OCI-M1 (cell line): ENCODE measurements around the gene UGGT2.
"Not testable (repeated sequence)": the region's sequence is repeated elsewhere in the genome, so short reads cannot be mapped to it uniquely, and the experiment has no call there.

Experiments
- DNase-seq: peaks from one replicate; lab custom pipeline; 2025; lab: John Stamatoyannopoulos, UW

UGGT2 gene

GRCh38 chr13:95793018-95793555 is 260.1 kb downstream of the UGGT2 start:
- DNase-seq: no peak

DNA sequence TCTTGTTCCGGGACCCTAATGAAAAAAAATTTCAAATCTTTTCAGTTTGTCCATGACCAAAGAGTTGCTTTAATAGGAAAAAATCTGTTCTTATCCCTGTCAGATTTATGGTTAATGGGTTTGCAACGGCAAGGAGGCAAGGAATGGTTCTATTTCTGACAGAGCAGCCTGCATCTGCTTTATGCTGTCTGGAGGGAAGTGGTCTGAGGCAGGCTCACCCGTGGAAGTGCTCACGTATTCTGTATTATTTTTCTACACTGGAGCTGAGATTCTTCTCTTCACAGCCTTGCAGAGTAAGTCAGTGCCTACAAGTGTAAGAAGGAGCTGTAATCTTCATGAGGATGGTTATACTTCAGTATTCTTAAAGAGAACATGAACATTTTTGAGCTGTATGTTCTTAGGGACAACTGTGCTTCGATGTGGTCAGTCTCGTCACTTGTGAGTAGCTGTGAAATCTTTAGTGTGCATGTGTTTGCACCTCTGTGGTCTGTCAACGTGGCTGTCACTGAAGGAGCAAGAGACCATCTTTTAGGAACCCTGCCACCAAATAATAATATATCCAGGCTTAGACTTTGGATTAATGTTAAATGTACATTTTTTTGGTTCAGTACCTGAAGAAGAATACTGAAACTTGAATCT is 262.0 kb downstream of the UGGT2 start:
- no peak for DNase-seq

DNA sequence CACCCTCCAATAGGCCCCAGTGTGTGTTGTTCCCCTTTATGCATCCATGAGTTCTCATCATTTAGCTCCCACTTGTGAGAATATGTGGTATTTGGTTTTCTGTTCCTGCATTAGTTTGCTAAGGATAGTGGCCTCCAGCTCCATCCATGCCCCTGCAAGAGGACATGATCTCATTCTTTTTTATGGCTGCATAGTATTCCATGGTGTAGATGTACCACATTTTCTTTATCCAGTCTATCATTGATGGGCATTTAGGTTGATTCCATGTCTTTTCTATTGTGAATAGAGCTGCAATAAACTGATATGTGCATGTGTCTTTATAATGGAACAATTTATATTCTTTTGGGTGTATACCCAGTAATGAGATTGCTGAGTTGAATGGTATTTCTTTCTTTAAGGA is 263.9 kb downstream of the UGGT2 start:
- not testable (repeated sequence) for DNase-seq

DNA sequence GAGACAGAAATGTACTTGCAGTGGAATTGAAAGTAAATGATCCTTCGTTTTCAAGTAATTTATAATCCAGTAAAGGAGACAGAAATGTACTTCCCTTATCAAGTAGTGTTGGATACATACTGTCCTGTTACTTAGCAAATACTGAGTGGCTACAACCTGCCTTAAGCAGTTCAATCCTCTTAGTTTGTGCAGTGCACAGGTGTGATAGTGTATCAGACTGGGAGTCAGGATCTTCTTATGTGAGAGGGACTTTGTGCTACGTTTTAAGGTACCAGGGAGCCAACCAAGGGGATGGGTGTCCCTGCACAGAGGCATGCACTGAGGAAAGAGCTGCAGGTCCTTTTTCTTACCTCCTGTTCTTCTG is 265.1 kb downstream of the UGGT2 start:
- DNase-seq: no peak

DNA sequence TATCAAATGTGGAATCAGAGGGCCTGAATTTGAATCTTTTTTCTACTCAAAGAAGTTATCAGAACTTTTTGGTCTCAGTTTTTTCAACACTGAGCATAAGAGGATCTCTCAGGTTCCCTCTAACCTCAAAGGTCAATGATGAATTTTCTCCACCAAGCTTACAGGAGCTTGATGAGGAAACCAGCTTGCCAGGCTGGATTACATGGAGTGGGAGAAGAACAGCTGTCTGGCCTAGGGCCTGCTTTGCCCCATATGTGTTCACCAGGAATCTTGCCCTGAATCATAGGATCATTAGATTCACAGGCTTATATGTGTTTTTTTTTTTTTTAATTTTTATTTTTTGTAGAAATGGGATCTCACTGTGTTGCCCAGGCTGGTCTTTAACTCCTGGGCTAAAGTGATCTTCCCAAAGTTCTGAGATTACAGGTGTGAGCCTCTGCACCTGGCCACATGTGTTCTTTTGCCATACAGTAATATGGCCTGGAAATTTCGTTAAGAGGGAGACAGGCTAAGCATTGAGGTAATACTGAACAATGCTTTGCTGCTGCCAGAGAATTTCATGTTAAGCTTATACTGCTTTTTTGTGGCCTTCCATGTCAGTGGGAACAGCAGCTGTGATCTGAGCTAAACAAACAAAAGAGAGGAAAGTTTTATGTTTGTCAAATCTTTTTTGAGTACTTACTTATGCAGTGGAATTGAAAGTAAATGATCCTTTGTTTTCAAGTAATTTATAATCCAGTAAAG is 265.7 kb downstream of the UGGT2 start:
- DNase-seq: no peak

- DNase-seq: peak; percentile 11
Measured at GRCh38 chr13:95784900-95785290, 268.3 kb downstream of the UGGT2 start.

GRCh38 chr13:95784161-95784899 is 268.9 kb downstream of the UGGT2 start:
- no peak for DNase-seq

DNA sequence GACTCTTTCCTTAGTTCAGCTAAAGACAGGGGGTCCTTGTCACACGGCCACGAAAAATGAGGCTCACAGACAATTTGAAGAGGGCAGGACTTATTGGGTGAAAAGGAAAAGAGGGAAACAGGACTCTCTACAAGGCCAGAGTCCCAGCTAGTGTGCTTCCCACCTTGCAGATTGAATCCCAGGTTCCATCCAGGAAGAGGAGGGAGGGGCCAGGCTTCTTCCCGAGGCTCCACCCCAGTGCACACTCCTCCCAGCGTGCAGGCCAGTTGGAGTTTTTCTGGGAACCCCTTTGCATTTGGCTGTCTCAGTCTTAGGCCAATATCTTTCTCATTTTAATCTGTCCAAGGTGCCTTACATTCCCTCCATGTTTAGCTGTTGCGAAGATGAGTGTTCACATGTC is 269.5 kb downstream of the UGGT2 start:
- DNase-seq: no peak

DNA sequence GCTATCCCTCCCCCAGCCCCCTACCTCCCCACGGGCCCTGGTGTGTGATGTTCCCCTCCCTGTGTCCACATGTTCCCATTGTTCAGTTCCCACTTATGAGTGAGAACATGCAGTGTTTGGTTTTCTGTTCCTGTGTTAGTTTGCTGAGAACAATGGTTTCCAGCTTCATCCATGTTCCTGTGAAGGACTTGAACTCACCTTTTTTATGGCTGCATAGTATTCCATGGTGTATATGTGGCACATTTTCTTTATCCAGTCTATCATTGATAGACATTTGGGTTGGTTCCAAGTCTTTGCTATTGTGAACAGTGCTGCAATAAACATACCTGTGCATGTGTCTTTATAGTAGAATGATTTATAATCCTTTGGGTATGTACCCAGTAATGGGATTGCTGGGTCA is 271.3 kb downstream of the UGGT2 start:
- DNase-seq: not testable (repeated sequence)

- DNase-seq: no peak
Measured at GRCh38 chr13:95781016-95781415, 272.2 kb downstream of the UGGT2 start.

- DNase-seq: no peak
Measured at GRCh38 chr13:95779522-95779921, 273.7 kb downstream of the UGGT2 start.

DNA sequence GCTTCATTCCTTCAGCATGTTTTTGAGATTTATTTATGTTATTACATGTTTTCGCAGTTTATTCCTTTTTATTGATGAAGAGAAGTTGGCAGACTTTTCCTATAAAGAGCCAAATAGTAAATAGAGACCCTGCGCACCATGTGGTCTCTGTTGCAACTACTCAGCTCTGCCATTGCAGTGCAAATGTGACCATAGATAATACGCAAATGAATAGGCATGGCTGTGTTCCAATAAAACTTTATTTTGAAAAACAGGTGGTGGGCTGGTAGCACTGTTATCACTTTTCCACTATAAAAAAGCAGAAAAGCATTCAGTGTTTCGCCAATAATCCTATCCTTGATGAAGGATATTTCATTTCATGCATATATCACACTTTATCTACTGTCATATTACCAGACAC is 281.3 kb downstream of the UGGT2 start:
- no peak for DNase-seq

- DNase-seq: no peak
Measured at GRCh38 chr13:95763601-95764000, 289.6 kb downstream of the UGGT2 start.

- DNase-seq: not testable (repeated sequence)
Measured at GRCh38 chr13:95762626-95763025, 290.6 kb downstream of the UGGT2 start.

GRCh38 chr13:95756072-95756471 is 297.1 kb downstream of the UGGT2 start:
- peak; percentile 88 for DNase-seq

GRCh38 chr13:95754069-95754468 is 299.1 kb downstream of the UGGT2 start:
- peak; percentile 75 for DNase-seq

DNA sequence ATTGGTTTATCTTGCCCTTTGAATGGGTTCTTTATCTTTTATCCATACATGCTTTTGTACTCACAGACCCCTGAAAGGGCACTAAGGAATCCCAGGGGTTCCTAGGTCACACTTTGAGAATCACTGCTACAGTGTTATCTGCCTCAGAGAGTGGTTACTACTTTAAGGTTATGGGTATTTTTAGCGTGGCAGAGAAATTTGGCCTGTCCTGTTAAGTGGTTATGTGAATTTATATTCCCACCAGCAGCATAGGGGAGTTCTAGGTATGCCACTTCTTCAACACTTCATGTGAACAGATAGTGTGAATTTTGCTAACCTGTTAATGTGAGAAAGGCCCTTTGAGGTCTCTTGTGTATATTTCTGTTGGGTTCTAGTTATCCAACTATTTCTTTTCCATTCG is 300.5 kb downstream of the UGGT2 start:
- no peak for DNase-seq
